ENCODE results near the gene PNPT1. TPM values are rescaled to one million over a fixed set of nuclear protein-coding genes. Genes with fewer than 3 reads are reported as not detected.
A peak's percentile ranks its signal among the peaks of the same experiment; 100 is the strongest.

The PNPT1 gene
- total and polyA plus RNA-seq, 9 of the 15 experiments (the other 6 are each of a cell fraction or from before 2014, with no cell fraction given) = 46.5 to 104 (median 62.7) TPM

GRCh38 chr2:55590810-55591440, 102.7 kb downstream of the PNPT1 start (continued):
- TF ChIP-seq ATF3 (IDR thresholded peaks at IDR 0.05) (peak; percentile 88), ATF3 (CRISPR knock-in tag; conservative IDR thresholded peaks at IDR 0.05) (no peak)

- Histone ChIP-seq H4K20me1 (replicated peaks; ENCODE audit: control insufficient read depth, insufficient read depth, low read length) (no peaks in the 10 kb centered on the region), H3K4me3 (no peak overlapping the region), H3K9me3 (replicated peaks; ENCODE audit: control insufficient read depth, insufficient read depth, low read depth, low read length) (no peaks in the 10 kb centered on the region), H3K27me3 (ENCODE audit: control insufficient read depth in 2 of 2, insufficient read depth in 2 of 2, low read length in 2 of 2) (no peaks in the 10 kb centered on the region), H3K4me1 (replicated peaks in 1 of 2; ENCODE audit: control insufficient read depth in 2 of 2, insufficient read depth in 2 of 2, low read length in 2 of 2) (no peaks in the 10 kb centered on the region), H3K9me1 (ENCODE audit: control insufficient read depth, insufficient read depth, low read length) (no peaks in the 10 kb centered on the region), H3K4me2 (ENCODE audit: insufficient read depth, low read length) (no peak overlapping the region), H3K79me2 (ENCODE audit: control insufficient read depth, insufficient read depth, low read length) (peaks cover 5% of the 10 kb centered on the region; the same call in 2 of the 3 replicates), H3K9ac (ENCODE audit: insufficient read depth in 1 of 2, low read depth in 2 of 2, low read length in 2 of 2) (no peak overlapping the region), H3K27ac (ENCODE audit: extremely low read depth, low read depth, low read length) (no peak overlapping the region), H3K36me3 (ENCODE audit: control insufficient read depth, insufficient read depth, low read length) (peaks cover 61% of the 10 kb centered on the region), H2AFZ (ENCODE audit: low read depth, low read length) (no peak overlapping the region)
- in situ Hi-C loops (cut with MboI) = no loop called here
- CTCF ChIA-PET (ENCODE audit: low intra/inter-chr PET ratio) = no interaction called here
- WGBS (ENCODE audit: insufficient coverage, low coverage, missing lambda C conversion rate) = 71% methylated on average over 2 of the region's 2 CpGs
- intact Hi-C loops (cut with micrococcal nuclease) = no loop called here
- POLR2A ChIA-PET = interaction anchor here (0.6 to 2.0 kb wide), 2 partner anchors 9 to 32 kb away, joined by 3 to 6 read pairs; partner anchors contain the start of gene PPP4R3B
- TF ChIP-seq CREB3L1 (IDR thresholded peaks at IDR 0.05; ENCODE audit: borderline replicate concordance, low read depth) (no peak), CEBPG (CRISPR knock-in tag; IDR thresholded peaks at IDR 0.05) (no peak), CEBPG (tag; conservative IDR thresholded peaks at IDR 0.05 in 1 of 2, IDR thresholded peaks at IDR 0.05 in 1 of 2) (0 out of 4 replicates have a peak, but pooled peaks of 1 of the 2 experiments have one; percentile 26)
- FAIRE-seq (no peak), ATAC-seq (no peak), DNase-seq (ENCODE audit: extremely low read depth in 1 of 4, low spot score in 3 of 4) (no peak)
- BruUV-seq (replicated peaks) = no TSS peak
These were observed 108.1 kb downstream of the PNPT1 start for GRCh38 chr2:55585451-55586080.

Other genes with a start within 250 kb of the PNPT1 start
- 17.4 and 17.7 TPM in 2 replicates for gene CFAP36, start 174.1 kb downstream of the PNPT1 start, total RNA-seq (2014; rRNA removed)
- 30.8 and 42.9 TPM in 2 replicates for gene CFAP36, start 174.1 kb downstream of the PNPT1 start, total RNA-seq (2014; rRNA removed; fragmentation: Illumina TruSeq; extraction: Trizol)
- 27.4 and 35.2 TPM in 2 replicates for gene CFAP36, start 174.1 kb downstream of the PNPT1 start, total RNA-seq (2015; rRNA removed; fragmentation: Illumina TruSeq; extraction: Trizol)
- gene CFAP36, start 174.1 kb downstream of the PNPT1 start, total RNA-seq (2021) = 23.1 and 23.5 TPM in 2 replicates
- gene CFAP36, start 174.1 kb downstream of the PNPT1 start, polyA plus RNA-seq (2011; rRNA removed) = 36.8 and 45.9 TPM in 2 replicates
- gene CFAP36, start 174.1 kb downstream of the PNPT1 start, polyA plus RNA-seq (2014; fragmentation: Illumina TruSeq; extraction: Trizol) = 27.6 and 35.8 TPM in 2 replicates
- gene CFAP36, start 174.1 kb downstream of the PNPT1 start, polyA plus RNA-seq (2014; fragmentation: Nextera tagmentation; extraction: Ambion mirVana) = 10 to 100 TPM; 13.2 to 19.5 TPM
- gene CFAP36, start 174.1 kb downstream of the PNPT1 start, polyA plus RNA-seq (2014; rRNA removed) = 30.2 and 31.3 TPM in 2 replicates
- gene PPP4R3B, start 76.2 kb downstream of the PNPT1 start, total RNA-seq (2014; rRNA removed) = 35.3 and 43.5 TPM in 2 replicates
- 51.6 and 57.3 TPM in 2 replicates for gene PPP4R3B, start 76.2 kb downstream of the PNPT1 start, total RNA-seq (2014; rRNA removed; fragmentation: Illumina TruSeq; extraction: Trizol)
- 50.3 and 59.2 TPM in 2 replicates for gene PPP4R3B, start 76.2 kb downstream of the PNPT1 start, total RNA-seq (2015; rRNA removed; fragmentation: Illumina TruSeq; extraction: Trizol)
- 43.6 and 50.1 TPM in 2 replicates for gene PPP4R3B, start 76.2 kb downstream of the PNPT1 start, total RNA-seq (2021)
- gene PPP4R3B, start 76.2 kb downstream of the PNPT1 start, polyA plus RNA-seq (2011; rRNA removed) = 31.1 and 41.9 TPM in 2 replicates
- 45.0 and 48.2 TPM in 2 replicates for gene PPP4R3B, start 76.2 kb downstream of the PNPT1 start, polyA plus RNA-seq (2014; fragmentation: Illumina TruSeq; extraction: Trizol)
- 10 to 100 TPM; 13.2 to 15.7 TPM for gene PPP4R3B, start 76.2 kb downstream of the PNPT1 start, polyA plus RNA-seq (2014; fragmentation: Nextera tagmentation; extraction: Ambion mirVana)
- gene PPP4R3B, start 76.2 kb downstream of the PNPT1 start, polyA plus RNA-seq (2014; rRNA removed) = 35.2 and 35.6 TPM in 2 replicates
- gene EFEMP1, start 229.9 kb upstream of the PNPT1 start, total RNA-seq (2014; rRNA removed) = 0.16 and 0.32 TPM in 2 replicates
- gene EFEMP1, start 229.9 kb upstream of the PNPT1 start, total RNA-seq (2014; rRNA removed; fragmentation: Illumina TruSeq; extraction: Trizol) = 0.19 and 0.22 TPM in 2 replicates
- gene EFEMP1, start 229.9 kb upstream of the PNPT1 start, total RNA-seq (2015; rRNA removed; fragmentation: Illumina TruSeq; extraction: Trizol) = 0.07 and 0.53 TPM in 2 replicates
- gene EFEMP1, start 229.9 kb upstream of the PNPT1 start, total RNA-seq (2021) = 0.82 and 0.83 TPM in 2 replicates
- 0.70 and 6.2 TPM in 2 replicates for gene EFEMP1, start 229.9 kb upstream of the PNPT1 start, polyA plus RNA-seq (2011; rRNA removed)
- 0.22 and 0.79 TPM in 2 replicates for gene EFEMP1, start 229.9 kb upstream of the PNPT1 start, polyA plus RNA-seq (2014; fragmentation: Illumina TruSeq; extraction: Trizol)
- under 1 TPM; 0.15 to 0.22 TPM for gene EFEMP1, start 229.9 kb upstream of the PNPT1 start, polyA plus RNA-seq (2014; fragmentation: Nextera tagmentation; extraction: Ambion mirVana)
- gene EFEMP1, start 229.9 kb upstream of the PNPT1 start, polyA plus RNA-seq (2014; rRNA removed) = 0.05 and 0.07 TPM in 2 replicates

Data from K562 (cell line).